Measurements from ENCODE around the gene MEIKIN.

DNA sequence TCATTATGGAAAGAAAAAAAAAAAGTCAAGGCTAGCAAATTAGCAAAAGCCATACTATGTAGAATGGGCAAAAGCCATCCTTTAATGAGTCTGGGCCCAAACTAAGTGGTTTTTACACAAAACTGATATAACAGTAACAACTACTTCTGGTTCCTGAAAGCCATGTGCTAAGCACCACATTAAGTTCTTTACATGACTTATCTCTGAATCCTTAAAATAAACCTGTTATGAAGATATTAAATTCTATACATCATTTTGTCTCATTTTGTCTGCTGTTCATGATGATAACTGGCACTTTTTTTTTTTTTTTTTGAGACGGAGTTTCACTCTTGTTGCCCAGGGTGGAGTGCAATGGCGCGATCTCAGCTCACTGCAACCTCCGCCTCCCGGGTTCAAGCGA is 153.6 kb downstream of the MEIKIN start:
- TF ChIP-seq, protein P1, sequence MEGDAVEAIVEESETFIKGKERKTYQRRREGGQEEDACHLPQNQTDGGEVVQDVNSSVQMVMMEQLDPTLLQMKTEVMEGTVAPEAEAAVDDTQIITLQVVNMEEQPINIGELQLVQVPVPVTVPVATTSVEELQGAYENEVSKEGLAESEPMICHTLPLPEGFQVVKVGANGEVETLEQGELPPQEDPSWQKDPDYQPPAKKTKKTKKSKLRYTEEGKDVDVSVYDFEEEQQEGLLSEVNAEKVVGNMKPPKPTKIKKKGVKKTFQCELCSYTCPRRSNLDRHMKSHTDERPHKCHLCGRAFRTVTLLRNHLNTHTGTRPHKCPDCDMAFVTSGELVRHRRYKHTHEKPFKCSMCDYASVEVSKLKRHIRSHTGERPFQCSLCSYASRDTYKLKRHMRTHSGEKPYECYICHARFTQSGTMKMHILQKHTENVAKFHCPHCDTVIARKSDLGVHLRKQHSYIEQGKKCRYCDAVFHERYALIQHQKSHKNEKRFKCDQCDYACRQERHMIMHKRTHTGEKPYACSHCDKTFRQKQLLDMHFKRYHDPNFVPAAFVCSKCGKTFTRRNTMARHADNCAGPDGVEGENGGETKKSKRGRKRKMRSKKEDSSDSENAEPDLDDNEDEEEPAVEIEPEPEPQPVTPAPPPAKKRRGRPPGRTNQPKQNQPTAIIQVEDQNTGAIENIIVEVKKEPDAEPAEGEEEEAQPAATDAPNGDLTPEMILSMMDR (IDR thresholded peaks at IDR 0.05) = no peak
- no peak for TF ChIP-seq POLR2A (IDR thresholded peaks at IDR 0.05)

Measured in uterus (tissue), 2 donors.